Measurements from ENCODE around the gene ACYP2.

Gene ACYP2

DNA sequence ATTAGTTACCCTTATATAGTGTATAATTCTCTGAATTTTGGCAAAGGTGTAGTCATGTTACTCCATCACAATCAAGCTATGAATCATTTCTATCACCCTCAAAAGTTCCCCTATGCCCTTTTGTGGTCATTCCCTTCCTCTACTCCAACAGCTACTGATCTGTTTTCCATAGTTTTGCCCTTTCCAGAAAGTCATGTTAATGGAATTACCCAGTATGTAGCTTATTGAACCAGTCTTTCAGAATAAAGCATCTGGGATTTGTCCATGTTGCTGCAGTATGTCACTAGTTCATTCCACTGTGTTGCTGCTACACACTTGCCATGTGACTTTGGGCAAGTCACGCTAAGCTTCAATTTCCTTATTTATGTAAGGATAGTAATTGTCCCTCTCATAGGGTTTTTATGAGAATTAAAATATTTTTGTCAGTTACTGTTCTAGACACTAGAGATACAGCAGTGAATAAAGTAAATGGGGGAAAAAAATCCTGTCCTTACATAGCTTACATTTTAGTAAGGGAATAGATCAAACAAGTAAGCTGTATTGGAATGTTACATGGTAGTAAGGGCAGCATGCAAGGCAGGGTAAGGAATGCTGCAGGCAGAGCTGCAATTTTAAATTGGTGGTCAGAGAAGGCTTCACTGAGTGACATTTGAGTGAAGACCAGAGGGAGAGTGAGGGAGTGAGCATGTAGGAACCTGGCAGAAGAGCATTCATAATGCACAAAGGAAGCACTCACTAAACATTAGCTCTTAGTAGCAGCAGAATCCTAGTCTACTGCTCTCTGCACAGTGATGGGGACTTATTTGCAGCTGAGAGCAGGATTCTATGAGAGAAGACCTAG lies 220.9 kb downstream of the ACYP2 start:
- no peak for TF ChIP-seq ZNF274 (IDR thresholded peaks at IDR 0.05; ENCODE audit: low read depth, low read length)
- H3K4me3 ChIP-seq (ENCODE audit: low read length), result no peak overlapping the region

DNA sequence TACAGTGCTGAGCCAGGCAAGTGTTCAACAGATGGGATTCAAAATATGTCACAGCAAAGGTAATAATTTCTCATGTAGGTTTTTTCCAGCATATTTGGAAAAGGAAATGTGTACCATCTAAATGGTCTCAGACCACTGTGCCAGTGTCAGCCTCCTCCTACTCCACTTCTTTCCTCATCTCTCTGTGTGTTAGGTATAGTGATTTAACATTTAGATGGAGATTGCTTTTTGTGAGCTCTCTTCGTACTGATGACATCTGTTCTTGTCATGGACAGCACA lies 221.5 kb downstream of the ACYP2 start:
- TF ChIP-seq ZNF274 (IDR thresholded peaks at IDR 0.05; ENCODE audit: low read depth, low read length), result no peak
- no peak overlapping the region for H3K4me3 ChIP-seq (ENCODE audit: low read length)

- no peak for TF ChIP-seq ZNF274 (IDR thresholded peaks at IDR 0.05; ENCODE audit: low read depth, low read length)
- no peak overlapping the region for H3K4me3 ChIP-seq (ENCODE audit: low read length)
Measured at GRCh38 chr2:54341656-54342055, 226.2 kb downstream of the ACYP2 start.

DNA sequence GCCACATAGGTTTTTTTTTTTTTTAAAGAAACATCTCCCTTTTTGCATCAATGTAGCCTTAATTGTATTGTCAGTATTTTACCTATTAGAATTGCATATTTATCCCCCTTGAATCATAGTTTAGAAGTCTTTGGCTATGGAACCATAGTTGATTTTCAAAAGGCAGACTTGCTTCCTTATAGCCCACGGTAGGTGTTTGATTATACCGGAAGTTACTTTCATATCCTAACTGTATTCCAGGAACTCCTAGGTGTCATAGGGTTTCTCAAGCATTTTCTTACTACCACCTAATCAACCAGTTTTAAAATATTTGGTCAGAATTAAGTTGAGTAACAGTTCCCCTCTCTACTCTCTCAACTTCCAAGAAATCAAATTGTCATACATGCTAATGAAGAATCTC lies 227.2 kb downstream of the ACYP2 start:
- TF ChIP-seq ZNF274 (IDR thresholded peaks at IDR 0.05; ENCODE audit: low read depth, low read length), result no peak
- H3K4me3 ChIP-seq (ENCODE audit: low read length), result no peak overlapping the region

DNA sequence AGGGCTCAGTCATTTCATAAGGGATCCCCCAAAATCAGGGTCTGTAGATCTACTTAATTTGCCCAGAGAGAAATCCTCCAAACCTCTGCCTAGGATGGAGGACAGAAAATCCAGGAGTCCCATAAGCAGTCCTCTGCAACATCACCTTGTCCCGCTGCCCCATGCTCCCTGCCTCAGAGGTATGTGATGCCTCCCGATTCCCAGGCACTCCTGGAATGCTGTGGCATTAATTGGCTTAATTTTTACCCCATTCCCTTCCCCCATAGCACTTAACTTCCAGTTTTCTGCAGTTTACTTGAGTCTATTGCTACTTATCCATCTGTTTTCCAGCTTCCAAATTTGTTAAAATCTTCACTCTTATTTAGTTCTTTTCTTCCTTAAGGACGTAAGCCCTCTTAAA lies 232.2 kb downstream of the ACYP2 start:
- no peak overlapping the region for H3K4me3 ChIP-seq (ENCODE audit: low read length)
- TF ChIP-seq ZNF274 (IDR thresholded peaks at IDR 0.05; ENCODE audit: low read depth, low read length), result no peak

DNA sequence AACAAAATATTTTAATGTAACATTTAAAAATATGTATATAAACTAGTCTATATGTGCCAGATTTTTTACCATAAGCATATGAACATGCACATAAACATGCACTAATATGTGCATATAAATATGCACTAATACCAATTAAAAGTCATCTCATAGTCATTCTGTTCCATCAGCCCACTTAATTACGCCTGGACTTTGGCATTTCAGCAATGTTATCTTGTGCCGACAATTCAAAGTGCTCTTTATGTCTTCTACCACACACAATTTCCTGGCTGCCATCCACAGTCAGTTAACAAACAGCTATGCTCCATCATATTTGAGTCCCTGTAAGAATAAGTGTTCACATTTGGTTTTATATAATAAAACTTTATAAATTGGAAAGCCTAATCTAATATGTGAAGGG lies 233.2 kb downstream of the ACYP2 start:
- no peak overlapping the region for H3K4me3 ChIP-seq (ENCODE audit: low read length)
- TF ChIP-seq ZNF274 (IDR thresholded peaks at IDR 0.05; ENCODE audit: low read depth, low read length), result no peak

- TF ChIP-seq ZNF274 (IDR thresholded peaks at IDR 0.05; ENCODE audit: low read depth, low read length), result no peak
- no peak overlapping the region for H3K4me3 ChIP-seq (ENCODE audit: low read length)
Measured at GRCh38 chr2:54350426-54350825, 235.0 kb downstream of the ACYP2 start.

DNA sequence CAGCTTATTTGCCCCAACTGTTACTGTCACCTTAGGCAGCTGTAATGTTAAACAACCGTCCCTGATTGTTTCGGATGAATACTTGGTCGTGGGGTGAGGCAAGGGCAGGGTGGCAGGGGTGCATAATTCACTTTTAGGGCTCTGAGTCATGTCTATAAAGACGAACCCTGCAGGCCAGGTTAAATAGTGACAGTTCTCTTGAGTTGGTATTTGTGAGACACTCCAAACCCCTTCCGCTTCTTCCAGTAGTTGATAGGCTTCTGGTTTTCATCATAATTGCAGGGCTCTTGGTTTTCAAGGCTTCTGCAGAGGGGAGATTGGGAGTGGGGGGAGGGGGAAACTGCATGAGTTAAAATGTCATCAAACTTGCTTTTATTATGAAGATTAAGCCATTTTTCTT lies 237.8 kb downstream of the ACYP2 start:
- H3K4me3 ChIP-seq (ENCODE audit: low read length), result no peak overlapping the region
- no peak for TF ChIP-seq ZNF274 (IDR thresholded peaks at IDR 0.05; ENCODE audit: low read depth, low read length)
